Keratinocyte (primary cell): ENCODE measurements around the gene PRRC1. TPM values are rescaled to one million over a fixed set of nuclear protein-coding genes. Genes with fewer than 3 reads are reported as not detected.

Experiments used
- DNase-seq: peaks from one replicate; pipeline ENCODE4 v3.0.0-alpha.2; 2011; ENCODE audit warnings: low read depth, missing footprints, low spot score
- FAIRE-seq: peaks from 2 replicates; lab custom pipeline; 2011; peaks lifted over from hg19 to GRCh38; lab: Jason Lieb, UNC
- H2AFZ ChIP-seq: 2 replicates; pipeline ENCODE4 v1.6.0; 2012; ENCODE audit warnings: low read length, control low read depth, inconsistent platforms; ENCODE audit not compliant: control insufficient read depth
- H3K27ac ChIP-seq: 2 replicates; pipeline ENCODE4 v1.5.1; 2011; ENCODE audit warnings: low read length; ENCODE audit not compliant: control insufficient read depth, insufficient read depth
- H3K27me3 ChIP-seq: 3 replicates; pipeline ENCODE4 v1.6.0; 2011; ENCODE audit warnings: low read length; ENCODE audit not compliant: control insufficient read depth, insufficient read depth; ENCODE audit errors: extremely low read depth
- H3K36me3 ChIP-seq, 2 experiments: 2 replicates in 1 of 2; 3 replicates in 1 of 2; pipeline ENCODE4 v1.5.1; 2011; ENCODE audit warnings: low read length in 2 of 2, mild to moderate bottlenecking in 1 of 2; ENCODE audit not compliant: control insufficient read depth in 2 of 2, insufficient read depth in 2 of 2; ENCODE audit errors: extremely low read depth in 1 of 2
- H3K4me1 ChIP-seq: 3 replicates; pipeline ENCODE4 v1.5.1; 2011; ENCODE audit warnings: low read length; ENCODE audit not compliant: control insufficient read depth, insufficient read depth; ENCODE audit errors: extremely low read depth
- H3K4me2 ChIP-seq: 3 replicates; pipeline ENCODE4 v1.6.0; 2011; ENCODE audit warnings: low read depth, low read length; ENCODE audit not compliant: control insufficient read depth, insufficient read depth; ENCODE audit errors: extremely low read depth
- H3K4me3 ChIP-seq, 3 experiments: fragments of 200-600 bp in 1 of 3; sonication (generic) in 1 of 3; 2 replicates in 2 of 3; 3 replicates in 1 of 3; pipeline ENCODE4 v1.5.1; 2011 to 2016; ENCODE audit warnings: low read length in 3 of 3, mild to moderate bottlenecking in 3 of 3, control low read depth in 2 of 3, inconsistent platforms in 1 of 3, low read depth in 1 of 3, mixed read lengths in 1 of 3, mixed run types in 1 of 3, moderate library complexity in 1 of 3; ENCODE audit not compliant: control insufficient read depth in 2 of 3, insufficient read depth in 2 of 3; ENCODE audit errors: extremely low read depth in 1 of 3
- H3K79me2 ChIP-seq: 2 replicates; pipeline ENCODE4 v1.6.0; 2012; ENCODE audit warnings: low read length; ENCODE audit not compliant: control insufficient read depth, insufficient read depth
- H3K9ac ChIP-seq: 3 replicates; pipeline ENCODE4 v1.6.0; 2011; ENCODE audit warnings: low read length; ENCODE audit not compliant: control insufficient read depth, insufficient read depth; ENCODE audit errors: extremely low read depth
- H3K9me1 ChIP-seq: 3 replicates; pipeline ENCODE4 v1.6.0; 2011; ENCODE audit warnings: low read length; ENCODE audit not compliant: control insufficient read depth, insufficient read depth; ENCODE audit errors: extremely low read depth
- H3K9me3 ChIP-seq: 2 replicates; pipeline ENCODE4 v1.5.1; 2012; ENCODE audit warnings: low read depth, low read length; ENCODE audit not compliant: control insufficient read depth
- H4K20me1 ChIP-seq: 3 replicates; pipeline ENCODE4 v1.6.0; 2011; ENCODE audit warnings: low read length; ENCODE audit not compliant: control insufficient read depth, insufficient read depth; ENCODE audit errors: extremely low read depth
- EZH2 ChIP-seq: IDR thresholded peaks from one replicate; pipeline ENCODE4 v1.6.1; 2012; ENCODE audit warnings: inconsistent platforms, mild to moderate bottlenecking, low read length, moderate library complexity
- dilution Hi-C: fragments of 300-500 bp; cut with MboI; formaldehyde crosslinking; loops from one replicate; pipeline ENCODE4 v1.7.0; 2020; ENCODE audit warnings: low sequenced_read_pairs; ENCODE audit not compliant: extremely low pct_ligation_motif_present
- polyA plus RNA-seq, 5 experiments: library from polyadenylated mRNA; depleted of rRNA in 3 of 5; stranded (reverse) in 3 of 5; stranded (forward) in 1 of 5; unstranded in 1 of 5; fragments of >200 nt; gene quantifications; 1 replicate in 1 of 5; 2 replicates in 3 of 5; 3 replicates in 1 of 5; pipeline versions ENCODE4 v1.2.1 to v1.2.3, GENCODE V29; 2011 to 2012; ENCODE audit warnings: missing spikeins in 2 of 5, low read depth in 1 of 5, low replicate concordance in 1 of 5
- TF ChIP-seq, protein P1 (sequence below), 3 experiments: IDR thresholded peaks in 1 of 3; conservative IDR thresholded peaks in 1 of 3; optimal IDR thresholded peaks in 1 of 3; 2 replicates in 2 of 3; 3 replicates in 1 of 3; pipeline versions ENCODE3 to v1.5.1; 2011; ENCODE audit warnings: low read length in 3 of 3, mild to moderate bottlenecking in 3 of 3, moderate library complexity in 2 of 3, control low read depth in 1 of 3, inconsistent platforms in 1 of 3; ENCODE audit not compliant: insufficient read depth in 2 of 3; ENCODE audit errors: extremely low read depth in 1 of 3

Gene PRRC1
- polyA plus RNA-seq, 1 donor (not counting 4 experiments of a cell fraction or from before 2014, with no cell fraction given) = 48.6 TPM

DNA sequence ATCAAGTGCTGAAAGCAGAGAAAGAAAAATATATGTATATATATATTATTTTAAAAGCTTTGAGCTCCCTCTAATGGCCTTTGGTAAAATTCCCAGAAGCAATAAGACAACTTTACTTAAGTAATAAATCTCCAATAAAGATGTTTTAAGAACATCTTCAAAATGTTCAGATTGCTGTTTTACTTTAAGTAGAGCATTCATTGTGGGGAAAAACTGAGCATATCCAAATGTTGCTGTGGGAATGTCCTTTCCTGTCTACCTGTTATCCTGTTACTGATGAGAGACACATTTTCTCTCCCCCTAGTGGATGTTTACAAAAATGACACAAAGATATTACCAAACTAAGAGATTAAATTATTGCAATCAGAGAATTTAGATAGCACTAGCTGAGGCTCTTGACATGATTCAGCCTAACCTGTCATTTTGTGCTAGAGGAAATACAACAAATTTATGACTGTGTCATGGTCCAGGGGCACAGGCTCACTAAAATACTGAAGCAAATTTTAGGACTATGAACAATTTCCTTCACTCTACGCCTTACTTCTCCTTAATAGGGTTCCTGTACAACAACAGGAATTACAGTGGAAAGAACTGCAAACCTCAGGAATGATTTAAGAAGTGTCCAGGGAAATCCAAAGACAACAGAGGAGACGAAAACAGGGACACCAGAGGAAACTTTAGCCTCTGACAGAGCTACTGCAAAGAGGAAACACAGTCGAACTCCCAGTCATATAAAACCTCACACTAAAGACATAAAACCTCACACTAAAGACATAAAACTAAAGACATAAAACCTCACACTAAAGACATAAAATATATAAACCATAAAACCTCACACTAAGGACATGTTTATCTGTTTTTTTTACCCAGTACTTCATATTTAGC, 24.3 kb upstream of the PRRC1 start:
- no peak overlapping the region for H3K4me3 ChIP-seq
- no peaks in the 10 kb centered on the region for H3K4me1 ChIP-seq
- no peaks in the 10 kb centered on the region for H3K79me2 ChIP-seq
- no peaks in the 10 kb centered on the region for H3K9me1 ChIP-seq
- H3K27ac ChIP-seq = no peak overlapping the region
- DNase-seq = no peak
- dilution Hi-C loops = no loop called here
- TF ChIP-seq, protein P1, sequence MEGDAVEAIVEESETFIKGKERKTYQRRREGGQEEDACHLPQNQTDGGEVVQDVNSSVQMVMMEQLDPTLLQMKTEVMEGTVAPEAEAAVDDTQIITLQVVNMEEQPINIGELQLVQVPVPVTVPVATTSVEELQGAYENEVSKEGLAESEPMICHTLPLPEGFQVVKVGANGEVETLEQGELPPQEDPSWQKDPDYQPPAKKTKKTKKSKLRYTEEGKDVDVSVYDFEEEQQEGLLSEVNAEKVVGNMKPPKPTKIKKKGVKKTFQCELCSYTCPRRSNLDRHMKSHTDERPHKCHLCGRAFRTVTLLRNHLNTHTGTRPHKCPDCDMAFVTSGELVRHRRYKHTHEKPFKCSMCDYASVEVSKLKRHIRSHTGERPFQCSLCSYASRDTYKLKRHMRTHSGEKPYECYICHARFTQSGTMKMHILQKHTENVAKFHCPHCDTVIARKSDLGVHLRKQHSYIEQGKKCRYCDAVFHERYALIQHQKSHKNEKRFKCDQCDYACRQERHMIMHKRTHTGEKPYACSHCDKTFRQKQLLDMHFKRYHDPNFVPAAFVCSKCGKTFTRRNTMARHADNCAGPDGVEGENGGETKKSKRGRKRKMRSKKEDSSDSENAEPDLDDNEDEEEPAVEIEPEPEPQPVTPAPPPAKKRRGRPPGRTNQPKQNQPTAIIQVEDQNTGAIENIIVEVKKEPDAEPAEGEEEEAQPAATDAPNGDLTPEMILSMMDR (optimal IDR thresholded peaks at IDR 0.05 in 1 of 3, IDR thresholded peaks at IDR 0.05 in 1 of 3, conservative IDR thresholded peaks at IDR 0.05 in 1 of 3; ENCODE audit: extremely low read depth in 1 of 3, insufficient read depth in 2 of 3, low read length in 3 of 3) = peak in 2 of 3 experiments; percentile 61 to 65
- no peak for TF ChIP-seq EZH2
- FAIRE-seq = peak; percentile 60
- H3K9me3 ChIP-seq = no peaks in the 10 kb centered on the region
- no peak overlapping the region for H3K9ac ChIP-seq
- H3K36me3 ChIP-seq = no peaks in the 10 kb centered on the region
- H2AFZ ChIP-seq = no peak overlapping the region
- no peaks in the 10 kb centered on the region for H3K27me3 ChIP-seq
- no peak overlapping the region for H3K4me2 ChIP-seq
- no peaks in the 10 kb centered on the region for H4K20me1 ChIP-seq

DNA sequence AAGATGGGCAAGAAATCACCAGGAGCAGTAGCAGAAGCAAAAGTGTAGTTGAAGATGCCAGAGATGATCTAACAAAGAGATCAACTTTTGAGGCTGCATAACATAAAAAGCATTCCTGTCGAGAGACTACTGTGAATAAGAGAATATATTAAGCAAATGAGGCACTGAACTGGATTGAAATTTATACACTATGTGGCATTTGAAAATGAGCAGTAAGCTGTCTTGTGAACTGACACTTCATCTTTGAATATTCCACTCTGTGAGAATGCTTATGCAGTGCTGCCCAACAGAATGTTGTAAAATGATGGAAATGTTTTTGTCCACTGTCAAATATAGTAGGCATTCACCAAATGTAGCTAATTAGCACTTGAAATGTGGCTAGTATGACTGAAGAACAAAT, 18.9 kb upstream of the PRRC1 start:
- DNase-seq (no peak), FAIRE-seq (no peak)
- H3K9me1 ChIP-seq = no peaks in the 10 kb centered on the region
- H3K79me2 ChIP-seq = no peaks in the 10 kb centered on the region
- dilution Hi-C loops = no loop called here
- H3K27ac ChIP-seq = no peak overlapping the region
- TF ChIP-seq, protein P1 (optimal IDR thresholded peaks at IDR 0.05 in 1 of 3, IDR thresholded peaks at IDR 0.05 in 1 of 3, conservative IDR thresholded peaks at IDR 0.05 in 1 of 3; ENCODE audit: extremely low read depth in 1 of 3, insufficient read depth in 2 of 3, low read length in 3 of 3) = no peak
- no peak for TF ChIP-seq EZH2
- no peak overlapping the region for H2AFZ ChIP-seq
- H3K9me3 ChIP-seq = no peaks in the 10 kb centered on the region
- no peaks in the 10 kb centered on the region for H3K36me3 ChIP-seq
- no peaks in the 10 kb centered on the region for H3K4me1 ChIP-seq
- no peak overlapping the region for H3K9ac ChIP-seq
- H3K4me3 ChIP-seq = no peak overlapping the region
- H4K20me1 ChIP-seq = no peaks in the 10 kb centered on the region
- no peak overlapping the region for H3K4me2 ChIP-seq
- H3K27me3 ChIP-seq = no peaks in the 10 kb centered on the region
